Kasumi-1 (cell line): Measurements from ENCODE around the gene CCDC81.
"Not testable (repeated sequence)": the region's sequence is repeated elsewhere in the genome, so short reads cannot be mapped to it uniquely, and the experiment has no call there.

Experiments
- DNase-seq, 2 experiments: peaks; one replicate each; lab custom pipeline; 2025; lab: John Stamatoyannopoulos, UW

CCDC81 gene

DNA sequence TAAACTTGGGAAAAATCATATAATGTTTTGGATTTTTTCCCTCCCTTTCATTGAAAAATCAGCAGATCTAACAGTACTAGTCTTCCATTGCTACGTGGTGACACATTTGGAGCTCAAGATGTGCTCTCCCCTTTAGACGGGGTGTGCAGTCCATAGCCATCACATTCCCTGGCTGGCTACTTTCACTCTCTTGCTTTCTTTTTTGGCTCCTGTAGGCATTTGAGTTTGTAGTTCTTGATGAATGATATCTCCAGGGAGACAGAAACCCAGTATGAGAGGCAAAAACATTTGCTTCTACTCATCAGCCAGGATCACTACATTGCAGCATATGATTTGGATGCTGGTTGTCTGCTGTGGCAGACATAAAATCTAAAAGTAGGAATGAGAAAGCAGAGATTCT, 12.1 kb downstream of the CCDC81 start:
- DNase-seq, result no peak

GRCh38 chr11:86388198-86388597, 13.5 kb downstream of the CCDC81 start:
- no peak for DNase-seq

GRCh38 chr11:86390487-86390886, 15.8 kb downstream of the CCDC81 start:
- no peak for DNase-seq

GRCh38 chr11:86395061-86395551, 20.4 kb downstream of the CCDC81 start:
- no peak for DNase-seq

DNA sequence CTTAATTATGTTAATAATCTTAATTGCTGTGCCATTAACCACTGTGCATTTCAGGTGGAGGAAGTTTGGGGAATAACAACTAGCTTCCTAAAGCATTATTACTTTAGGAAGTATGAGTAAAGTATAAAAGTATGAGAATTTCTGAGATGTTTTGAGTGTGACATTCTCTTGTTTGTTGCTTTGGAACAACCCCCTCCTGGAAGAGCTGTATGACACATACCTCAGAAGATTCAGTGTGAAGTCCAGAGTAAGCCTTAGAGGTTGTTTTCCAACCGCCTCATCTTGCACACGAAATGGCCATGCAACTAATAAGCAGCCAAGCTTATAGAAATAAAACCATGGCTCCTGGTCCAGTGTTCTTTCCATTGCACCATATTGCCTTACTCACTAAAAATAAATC, 21.7 kb downstream of the CCDC81 start:
- no peak for DNase-seq

- no peak for DNase-seq
These were observed 22.7 kb downstream of the CCDC81 start for GRCh38 chr11:86397351-86397750.

DNA sequence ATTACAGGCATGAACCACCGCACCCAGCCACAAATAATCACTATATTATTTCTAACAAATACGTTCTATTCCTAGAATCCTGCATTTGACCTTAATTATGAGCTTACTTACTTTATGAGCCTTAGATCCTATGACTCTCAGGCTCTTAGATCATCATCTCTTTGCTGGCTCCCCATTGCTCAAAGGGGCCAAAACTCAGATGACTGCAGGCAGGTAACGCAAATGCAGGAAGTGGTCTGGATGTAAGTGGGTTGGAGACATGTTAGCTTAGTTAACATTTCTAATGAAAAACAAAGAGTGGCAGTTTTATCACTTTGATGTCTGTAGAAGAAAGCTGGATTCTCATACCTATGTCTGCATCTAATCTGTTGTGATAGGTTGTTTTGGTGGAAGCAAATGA, 23.4 kb downstream of the CCDC81 start:
- no peak for DNase-seq

DNA sequence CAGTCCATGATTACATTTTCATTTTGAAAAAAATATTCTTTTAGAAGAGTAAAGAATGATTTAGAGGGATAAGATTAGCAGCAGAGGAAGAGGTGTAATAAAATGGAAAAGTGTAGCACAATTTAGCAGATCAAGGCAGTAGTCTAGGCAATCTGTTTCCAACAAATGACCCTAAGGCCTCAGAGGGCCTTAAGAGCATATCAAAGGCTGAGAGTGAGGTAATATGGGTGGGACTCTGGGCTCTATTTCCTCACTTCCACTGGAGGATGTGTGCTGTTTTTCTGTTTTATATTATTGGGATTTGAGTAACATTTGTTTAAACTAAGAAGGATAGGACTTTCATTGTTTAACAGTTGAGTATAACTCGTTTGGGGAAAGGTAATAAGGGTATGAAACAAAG, 28.8 kb downstream of the CCDC81 start:
- DNase-seq, result no peak

GRCh38 chr11:86408845-86409244, 34.2 kb downstream of the CCDC81 start:
- no peak for DNase-seq

DNA sequence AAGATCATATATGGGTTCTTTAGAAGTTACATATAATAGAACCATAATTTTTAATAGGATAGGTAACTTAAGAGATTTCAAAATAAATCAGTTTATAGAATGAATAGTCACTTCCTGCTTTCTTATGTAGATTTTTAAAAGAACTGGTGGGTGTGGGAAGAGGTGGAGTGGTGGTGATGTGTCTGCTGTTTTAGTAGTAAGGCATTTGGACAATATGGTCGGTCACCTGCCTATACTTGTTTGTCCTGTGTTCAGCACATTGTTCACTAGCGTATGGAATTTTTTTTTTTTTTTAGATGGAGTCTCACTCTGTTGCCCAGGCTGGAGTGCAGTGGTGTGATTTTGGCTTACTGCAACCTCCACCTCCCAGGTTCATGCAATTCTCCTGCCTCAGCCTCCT, 39.3 kb downstream of the CCDC81 start:
- DNase-seq, result no peak

DNA sequence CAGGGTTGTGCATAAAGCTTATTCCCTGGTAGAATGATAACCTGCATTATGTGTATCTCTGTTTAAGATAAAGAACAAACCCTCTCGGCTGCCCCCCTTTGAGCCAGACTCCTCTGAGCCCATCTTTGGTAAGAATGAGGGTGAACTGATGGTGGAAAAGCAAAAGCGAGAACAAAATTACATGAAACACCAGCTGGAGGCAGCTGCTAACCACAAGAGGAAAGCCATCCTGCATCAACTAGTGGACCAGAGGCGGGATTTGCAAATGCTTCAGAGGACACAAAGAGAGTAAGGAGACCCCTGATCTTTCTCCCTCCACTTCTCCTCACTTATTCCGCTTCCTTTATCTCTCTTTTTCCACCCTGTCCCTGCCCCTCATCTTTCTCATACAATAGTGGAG, 40.3 kb downstream of the CCDC81 start:
- DNase-seq, result no peak

- no peak for DNase-seq
These were observed 41.8 kb downstream of the CCDC81 start for GRCh38 chr11:86416494-86416893.

DNA sequence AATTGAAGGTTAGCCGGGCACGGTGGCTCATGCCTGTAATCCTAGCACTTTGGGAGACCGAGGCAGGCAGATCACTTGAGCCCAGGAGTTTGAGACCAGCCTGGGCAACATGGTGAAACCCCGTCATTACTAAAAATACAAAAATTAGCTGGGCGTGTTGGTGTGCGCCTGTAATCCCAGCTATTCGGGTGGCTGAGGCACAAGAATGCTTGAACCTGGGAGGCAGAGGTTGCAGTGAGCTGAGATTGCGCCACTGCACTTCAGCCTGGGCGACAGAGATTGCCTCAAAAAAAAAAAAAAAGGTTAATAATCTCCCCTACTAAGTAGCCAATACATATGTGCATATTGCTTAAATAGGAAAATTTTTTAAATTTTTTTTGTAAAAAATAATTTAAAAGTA, 42.3 kb downstream of the CCDC81 start:
- not testable (repeated sequence) for DNase-seq

DNA sequence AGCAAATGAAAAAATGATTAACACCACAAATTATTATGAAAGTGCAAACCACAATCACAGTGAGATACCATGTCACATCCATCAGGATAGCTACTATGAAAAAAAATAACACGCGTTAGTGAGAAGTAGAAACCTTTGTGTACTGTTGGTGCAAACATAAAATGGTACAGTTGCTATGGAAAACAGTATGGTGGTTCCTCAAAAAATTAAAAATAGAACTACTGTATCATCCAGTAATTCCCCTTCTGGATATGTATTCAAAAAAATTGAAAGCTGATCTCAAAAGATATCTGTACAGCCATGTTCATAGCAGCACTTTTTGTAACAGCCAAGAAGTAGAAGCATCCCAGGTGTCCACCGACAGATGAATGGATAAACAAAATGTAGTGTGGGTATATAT, 43.4 kb downstream of the CCDC81 start:
- no peak for DNase-seq

- DNase-seq, result no peak
These were observed 43.8 kb downstream of the CCDC81 start for GRCh38 chr11:86418513-86418912.

DNA sequence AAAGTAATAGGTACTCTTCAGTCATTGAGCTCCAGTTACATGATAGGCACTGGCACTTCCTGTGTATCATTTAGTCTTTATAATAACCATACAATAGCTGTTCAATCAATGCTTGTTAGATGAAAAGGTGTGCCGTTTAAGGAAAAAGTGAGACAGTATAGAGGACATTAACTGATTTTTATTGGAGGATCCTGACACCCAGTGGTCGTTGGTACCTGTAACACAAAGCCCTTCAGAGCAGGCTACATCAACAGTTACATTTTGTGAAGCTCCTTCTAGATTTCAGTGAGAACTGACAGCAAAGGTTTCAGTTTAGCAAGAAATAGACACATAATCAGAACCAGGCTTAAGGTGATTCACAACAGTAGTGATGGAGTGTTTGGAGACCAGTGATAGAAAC, 44.2 kb downstream of the CCDC81 start:
- DNase-seq, result no peak

DNA sequence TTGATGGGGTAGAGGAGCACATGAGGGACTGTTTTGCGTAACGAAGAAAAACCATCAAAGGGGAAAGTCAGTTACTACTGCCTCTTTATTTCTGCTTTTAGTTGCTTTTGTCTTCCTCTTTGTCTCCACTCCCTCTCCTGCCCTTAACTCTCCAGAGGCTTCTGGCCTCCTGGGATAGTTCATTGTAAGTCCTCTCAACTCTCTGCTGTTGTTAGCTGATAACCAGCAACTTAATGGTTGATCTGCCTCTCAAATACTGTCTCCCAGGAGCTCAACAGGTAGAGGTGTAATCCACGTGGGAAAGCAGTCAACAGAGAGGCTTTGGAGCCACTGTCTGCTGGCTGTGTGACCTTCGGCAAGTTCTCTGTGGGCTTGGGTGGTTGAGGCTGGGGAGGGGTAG, 47.3 kb downstream of the CCDC81 start:
- peak in 1 of 2 experiments; percentile 22 for DNase-seq

DNA sequence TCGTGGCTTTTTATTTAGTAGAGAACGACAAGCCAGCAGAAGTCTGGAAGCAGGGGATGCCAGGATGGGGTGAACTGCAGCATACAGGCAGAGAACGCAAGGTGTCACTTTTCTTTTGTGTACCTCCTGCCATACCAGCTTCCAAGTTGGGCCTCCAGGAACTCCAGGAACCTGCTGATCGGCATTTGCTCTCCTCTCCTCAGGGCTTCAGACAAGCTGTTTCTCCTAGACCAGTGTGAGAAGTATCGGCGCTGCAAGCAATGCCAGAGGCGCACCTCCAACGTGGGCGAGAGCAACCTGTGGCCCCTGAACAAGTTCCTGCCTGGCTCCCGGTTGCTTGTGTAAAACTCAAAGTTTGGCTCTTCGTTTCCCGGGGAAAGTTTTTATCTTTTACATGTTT, 47.7 kb downstream of the CCDC81 start:
- DNase-seq, result no peak

DNA sequence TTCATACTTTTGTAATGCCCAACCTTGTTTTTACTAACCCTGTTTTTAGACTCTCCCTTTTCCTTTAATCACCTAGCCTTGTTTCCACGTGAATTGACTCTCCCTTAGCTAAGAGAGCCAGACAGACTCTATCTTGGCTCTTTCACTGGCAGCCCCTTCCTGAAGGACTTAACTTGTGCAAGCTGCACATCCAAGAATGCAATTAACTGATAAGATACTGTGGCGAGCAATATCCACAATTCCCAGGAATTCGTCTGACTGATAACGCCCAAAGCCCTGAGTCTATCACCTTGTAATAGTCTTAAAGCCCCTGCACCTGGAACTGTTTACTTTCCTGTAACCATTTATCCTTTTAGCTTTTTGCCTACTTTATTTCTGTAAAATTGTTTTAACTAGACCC, 48.8 kb downstream of the CCDC81 start:
- not testable (repeated sequence) for DNase-seq

DNA sequence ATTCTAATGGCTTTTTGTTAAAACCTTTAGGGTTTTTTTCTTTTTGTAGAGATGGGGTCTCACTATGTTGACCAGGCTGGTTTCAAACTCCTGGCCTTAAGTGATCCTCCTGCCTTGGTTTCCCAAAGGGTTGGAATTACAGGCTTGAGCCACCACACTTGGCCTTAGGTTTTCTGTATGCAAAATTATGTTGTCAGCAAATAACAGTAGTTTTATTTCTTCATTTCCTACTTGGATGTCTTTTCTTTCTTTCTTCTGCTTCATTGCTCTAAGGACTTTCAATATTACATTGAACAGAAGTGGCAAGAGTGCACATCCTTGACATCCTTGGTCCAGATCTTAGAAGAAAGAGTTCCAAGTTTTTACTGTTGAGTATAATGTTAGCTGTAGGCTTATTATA, 52.8 kb downstream of the CCDC81 start:
- no peak for DNase-seq

GRCh38 chr11:86431258-86431657, 56.6 kb downstream of the CCDC81 start:
- DNase-seq, result no peak

GRCh38 chr11:86433361-86434095, 58.8 kb downstream of the CCDC81 start:
- not testable (repeated sequence) for DNase-seq

- DNase-seq, result no peak
These were observed 61.0 kb downstream of the CCDC81 start for GRCh38 chr11:86435711-86436110.

DNA sequence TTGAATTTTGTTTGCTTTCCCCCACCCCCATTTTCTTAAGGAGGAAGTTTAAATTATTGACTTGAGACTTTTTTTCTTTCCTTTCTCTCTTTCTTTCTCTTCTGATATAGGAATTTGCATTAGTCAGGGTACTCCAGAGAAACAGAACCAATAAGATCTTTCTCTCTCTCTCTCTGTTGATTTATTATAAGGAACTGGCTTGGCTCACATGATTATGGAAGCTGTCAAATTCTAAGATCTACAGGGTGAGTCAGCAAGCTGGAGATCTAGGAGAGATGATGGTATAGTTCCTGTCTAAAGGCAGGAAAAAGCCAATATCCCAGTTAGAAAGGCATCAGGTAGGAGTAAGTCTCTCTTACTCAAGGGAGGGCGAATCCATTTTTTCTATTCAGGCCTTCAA, 64.0 kb downstream of the CCDC81 start:
- DNase-seq, result no peak
